HEK293 (cell line): ENCODE data around the gene NRIP1.

ENCODE experiments used
- ZBTB44 ChIP-seq: fragments of 450-650 bp; IDR thresholded peaks from 2 replicates; pipeline ENCODE4 v1.5.1; 2018; ENCODE audit warnings: missing biosample characterization, mild to moderate bottlenecking, missing genetic modification characterization
- ZFP69B ChIP-seq: fragments of 450-650 bp; formaldehyde crosslinking; IDR thresholded peaks from 2 replicates; pipeline ENCODE4 v1.5.1; 2016; ENCODE audit warnings: missing biosample characterization, missing genetic modification characterization
- ZNF561 ChIP-seq: fragments of 450-650 bp; IDR thresholded peaks from 2 replicates; pipeline ENCODE4 v1.5.1; 2018; ENCODE audit warnings: missing biosample characterization, missing genetic modification characterization, borderline replicate concordance
- TF ChIP-seq, protein P1 (sequence below): fragments of 450-650 bp; formaldehyde crosslinking; IDR thresholded peaks from 2 replicates; pipeline ENCODE4 v1.5.1; 2016; ENCODE audit warnings: missing biosample characterization, missing genetic modification characterization

- TF ChIP-seq ZNF561 (tag by site-specific recombination) (no peak), ZBTB44 (tag by site-specific recombination) (no peak), ZFP69B (no peak)
- TF ChIP-seq, protein P1, sequence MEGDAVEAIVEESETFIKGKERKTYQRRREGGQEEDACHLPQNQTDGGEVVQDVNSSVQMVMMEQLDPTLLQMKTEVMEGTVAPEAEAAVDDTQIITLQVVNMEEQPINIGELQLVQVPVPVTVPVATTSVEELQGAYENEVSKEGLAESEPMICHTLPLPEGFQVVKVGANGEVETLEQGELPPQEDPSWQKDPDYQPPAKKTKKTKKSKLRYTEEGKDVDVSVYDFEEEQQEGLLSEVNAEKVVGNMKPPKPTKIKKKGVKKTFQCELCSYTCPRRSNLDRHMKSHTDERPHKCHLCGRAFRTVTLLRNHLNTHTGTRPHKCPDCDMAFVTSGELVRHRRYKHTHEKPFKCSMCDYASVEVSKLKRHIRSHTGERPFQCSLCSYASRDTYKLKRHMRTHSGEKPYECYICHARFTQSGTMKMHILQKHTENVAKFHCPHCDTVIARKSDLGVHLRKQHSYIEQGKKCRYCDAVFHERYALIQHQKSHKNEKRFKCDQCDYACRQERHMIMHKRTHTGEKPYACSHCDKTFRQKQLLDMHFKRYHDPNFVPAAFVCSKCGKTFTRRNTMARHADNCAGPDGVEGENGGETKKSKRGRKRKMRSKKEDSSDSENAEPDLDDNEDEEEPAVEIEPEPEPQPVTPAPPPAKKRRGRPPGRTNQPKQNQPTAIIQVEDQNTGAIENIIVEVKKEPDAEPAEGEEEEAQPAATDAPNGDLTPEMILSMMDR (tag by site-specific recombination), result no peak
These were observed 31.3 kb upstream of the NRIP1 start for GRCh38 chr21:15096146-15096545.
